ENCODE data around the gene SLC27A1.

SLC27A1 gene

DNA sequence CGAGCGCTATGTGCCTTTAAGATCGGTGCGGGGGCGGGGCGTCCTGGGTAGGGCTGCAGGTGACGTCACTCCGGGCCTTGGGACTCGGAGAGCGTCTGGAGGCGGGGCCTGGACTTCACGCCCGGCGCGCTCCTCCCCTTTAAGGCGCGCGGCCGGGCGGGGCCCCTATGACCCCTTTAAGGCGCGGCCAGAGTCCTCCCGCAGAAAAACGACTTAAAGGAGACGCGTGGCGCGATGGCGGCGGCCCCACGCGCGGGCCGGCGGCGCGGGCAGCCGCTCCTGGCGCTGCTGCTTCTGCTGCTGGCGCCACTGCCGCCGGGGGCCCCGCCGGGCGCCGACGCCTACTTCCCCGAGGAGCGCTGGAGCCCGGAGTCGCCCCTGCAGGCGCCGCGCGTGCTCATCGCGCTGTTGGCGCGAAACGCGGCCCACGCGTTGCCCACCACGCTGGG, 85.2 kb downstream of the SLC27A1 start, which contains the start of gene COLGALT1:
TSS of gene COLGALT1 (plus strand) at position 170 of the 449 bp plus-strand sequence. CDS start at position 235, 65 bp downstream.
- Mint-ChIP-seq H3K4me3 (peak within 1 kb of the TSS; percentile 88), H3K27me3 (no peaks in the 10 kb centered on the region), H3K36me3 (peaks cover 17% of the 10 kb centered on the region), H3K27ac (peak within 1 kb of the TSS; percentile 84), H3K9me3 (no peaks in the 10 kb centered on the region), H3K4me1 (peaks cover 8% of the 10 kb centered on the region)
- DNase-seq (ENCODE audit: low spot score in 2 of 2) (peak; percentile 92 to 96), ATAC-seq (ENCODE audit: low read depth) (peak; percentile 94)
